Testis (tissue), 3 donors: ENCODE measurements around the gene SLIRP. TPM values are rescaled to one million over a fixed set of nuclear protein-coding genes. Genes with fewer than 3 reads are reported as not detected.

ENCODE experiments used
- DNase-seq: peaks from one replicate; pipeline ENCODE4 v3.0.0-alpha.2; 2019
- H3K27ac ChIP-seq, 2 donors: fragments of 200-600 bp; sonication (generic); one replicate each; pipeline ENCODE4 v1.5.1; 2019
- H3K27me3 ChIP-seq: fragments of 200-600 bp; sonication (generic); one replicate; pipeline ENCODE4 v1.5.1; 2019
- H3K36me3 ChIP-seq: fragments of 200-600 bp; sonication (generic); one replicate; pipeline ENCODE4 v1.5.1; 2017; ENCODE audit warnings: low read depth; ENCODE audit errors: missing control alignments
- H3K4me1 ChIP-seq: fragments of 200-600 bp; sonication (generic); one replicate; pipeline ENCODE4 v1.5.1; 2019
- H3K4me3 ChIP-seq, 2 donors: fragments of 200-600 bp; sonication (generic); one replicate each; pipeline ENCODE4 v1.5.1; 2017 to 2019
- H3K9me3 ChIP-seq: fragments of 200-600 bp; sonication (generic); one replicate; pipeline ENCODE4 v1.5.1; 2017
- CTCF ChIP-seq, 3 experiments: fragments of 450-650 bp in 2 of 3; fragments of 200-600 bp in 1 of 3; sonication (generic) in 1 of 3; IDR thresholded peaks; one replicate each; pipeline ENCODE4 v1.5.1; 2016 to 2019; ENCODE audit warnings: antibody characterized with exemption in 3 of 3, mild to moderate bottlenecking in 2 of 3, moderate library complexity in 1 of 3
- POLR2A ChIP-seq: fragments of 450-650 bp; IDR thresholded peaks from one replicate; pipeline ENCODE4 v1.6.1; 2017; ENCODE audit warnings: antibody characterized with exemption, mild to moderate bottlenecking, moderate library complexity
- WGBS, 2 donors: methylation state at CpG; one replicate each; pipeline ENCODE4 v1.1.5; 2018; 5-methylcytosine and 5-hydroxymethylcytosine counted together
- intact Hi-C: fragments of 100-400 bp; cut with DNase I; formaldehyde crosslinking; loops from one replicate; pipeline ENCODE4 v1.15.1; 2023; ENCODE audit warnings: low total_unique reads
- polyA plus RNA-seq: library from polyadenylated mRNA; stranded (reverse); fragments of 350-450 nt; fragmentation: Illumina TruSeq; extraction: RNeasy Lipid Tissue Mini Kit (QIAGEN cat#74804); gene quantifications from one replicate; pipeline ENCODE4 v1.2.3, GENCODE V29; 2014; ENCODE audit warnings: low read depth, low replicate concordance; ENCODE audit not compliant: insufficient read depth
- total RNA-seq, 2 donors: library from RNA; depleted of rRNA; stranded (reverse); fragments of >200 nt; gene quantifications; one replicate each; pipeline ENCODE4 v1.2.3, GENCODE V29; 2016

SLIRP gene
- total and polyA plus RNA-seq, 3 donors from 2014 or later = 101 to 214 (median 133) TPM

GRCh38 chr14:77752799-77753516 lies 45.1 kb downstream of the SLIRP start:
- no peaks in the 10 kb centered on the region for H3K27me3 ChIP-seq
- no peak overlapping the region for H3K27ac ChIP-seq
- no peaks in the 10 kb centered on the region for H3K9me3 ChIP-seq
- no peaks in the 10 kb centered on the region for H3K36me3 ChIP-seq
- H3K4me3 ChIP-seq = no peak overlapping the region
- TF ChIP-seq CTCF (IDR thresholded peaks at IDR 0.05) = no peak
- no peak for TF ChIP-seq POLR2A
- WGBS, 2 donors = 61 to 71% methylated on average over 3 of the region's 3 CpGs
- DNase-seq = no peak
- no peaks in the 10 kb centered on the region for H3K4me1 ChIP-seq
- intact Hi-C loops = no loop called here

- peak within 1 kb of the TSS; percentile 87 to 98 for H3K4me3 ChIP-seq
- peak; percentile 96 for DNase-seq
- peak within 1 kb of the TSS; percentile 94 to 95 for H3K27ac ChIP-seq
- no peaks in the 10 kb centered on the region for H3K36me3 ChIP-seq
- peaks cover 2% of the 10 kb centered on the region for H3K4me1 ChIP-seq
- no peaks in the 10 kb centered on the region for H3K9me3 ChIP-seq
- intact Hi-C loops = no loop called here
- no peaks in the 10 kb centered on the region for H3K27me3 ChIP-seq
- 0% methylated on average over 29 to 60 of the region's 60 CpGs for WGBS, 2 donors
- TF ChIP-seq CTCF (IDR thresholded peaks at IDR 0.05) = no peak
- TF ChIP-seq POLR2A = peak; percentile 62
Observed at GRCh38 chr14:77760381-77761204, 52.7 kb downstream of the SLIRP start, which contains the start of gene SNW1. TSS of gene SNW1 (minus strand) at chr14:77761156. CDS start at chr14:77761127, 29 bp downstream.

- DNase-seq = peak; percentile 69
- Histone ChIP-seq H3K9me3 (no peaks in the 10 kb centered on the region), H3K27me3 (no peaks in the 10 kb centered on the region), H3K4me3 (peak overlapping the region; percentile 87 to 98), H3K4me1 (peaks cover 2% of the 10 kb centered on the region), H3K36me3 (no peaks in the 10 kb centered on the region), H3K27ac (peak overlapping the region; percentile 94 to 95)
- TF ChIP-seq CTCF (IDR thresholded peaks at IDR 0.05) = no peak
- WGBS, 2 donors = 1 to 4% methylated on average over 23 to 24 of the region's 24 CpGs
- intact Hi-C loops = no loop called here
Observed at GRCh38 chr14:77761205-77761931, 53.5 kb downstream of the SLIRP start.

GRCh38 chr14:77763316-77763715 lies 55.4 kb downstream of the SLIRP start:
- H3K27ac ChIP-seq = no peak overlapping the region
- no peaks in the 10 kb centered on the region for H3K9me3 ChIP-seq
- TF ChIP-seq CTCF (IDR thresholded peaks at IDR 0.05) = no peak
- no peak for TF ChIP-seq POLR2A
- no peak overlapping the region for H3K4me3 ChIP-seq
- WGBS, 2 donors = 38 to 50% methylated on average over 1 of the region's 1 CpG
- H3K36me3 ChIP-seq = no peaks in the 10 kb centered on the region
- peaks cover 2% of the 10 kb centered on the region for H3K4me1 ChIP-seq
- H3K27me3 ChIP-seq = no peaks in the 10 kb centered on the region
- no peak for DNase-seq
- intact Hi-C loops = no loop called here
